ENCODE measurements around the gene XAB2. TPM values are rescaled to one million over a fixed set of nuclear protein-coding genes. Genes with fewer than 3 reads are reported as not detected.

XAB2 gene
- total and polyA plus RNA-seq, 2 donors (not counting 3 experiments of a cell fraction or from before 2014, with no cell fraction given) = 37.3 to 47.6 TPM

DNA sequence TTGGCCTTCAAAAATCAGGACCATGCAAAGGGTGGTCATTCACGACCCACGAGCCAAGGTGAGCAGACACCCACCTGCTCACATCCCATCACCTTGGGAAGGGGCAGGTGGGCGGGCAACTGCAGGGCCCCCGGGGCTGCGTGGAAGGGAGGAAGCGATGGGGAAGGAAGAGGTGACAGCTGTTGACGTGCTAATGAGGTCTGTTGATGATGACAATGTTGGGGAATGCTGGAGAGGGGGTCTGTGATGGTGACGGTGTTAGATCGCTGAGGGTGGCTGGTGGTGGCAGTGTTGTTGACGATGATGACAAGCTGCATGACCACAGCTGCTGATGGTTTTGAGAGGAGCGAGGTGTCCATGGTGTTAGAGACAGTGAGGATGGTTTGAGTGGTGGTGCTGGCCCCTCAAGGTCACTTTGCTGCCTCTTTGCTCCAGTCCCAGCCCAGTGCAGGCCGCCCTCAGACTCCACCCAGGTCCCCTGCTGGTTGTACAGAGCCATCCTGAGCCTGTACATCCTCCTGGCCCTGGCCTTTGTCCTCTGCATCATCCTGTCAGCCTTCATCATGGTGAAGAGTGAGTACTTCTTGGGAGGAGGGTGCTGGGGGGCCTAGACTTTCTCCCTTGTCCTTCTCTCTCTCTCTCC is 48.4 kb upstream of the XAB2 start:
- H3K79me2 ChIP-seq (ENCODE audit: control insufficient read depth, insufficient read depth, low read length) = peaks cover 20% of the 10 kb centered on the region
- no TSS peak for BruUV-seq (replicated peaks)
- no peaks in the 10 kb centered on the region for H3K9me1 ChIP-seq (replicated peaks; ENCODE audit: control insufficient read depth, extremely low read depth, insufficient read depth, low read length)
- FAIRE-seq (no peak), DNase-seq (ENCODE audit: low read depth, low spot score) (no peak)
- no peak overlapping the region for H3K27ac ChIP-seq (ENCODE audit: insufficient read depth, low read depth, low read length)
- H4K20me1 ChIP-seq (replicated peaks; ENCODE audit: control insufficient read depth, extremely low read depth, insufficient read depth, low read length) = no peaks in the 10 kb centered on the region
- H3K4me2 ChIP-seq (ENCODE audit: insufficient read depth, low read length) = no peak overlapping the region
- no peaks in the 10 kb centered on the region for H3K9me3 ChIP-seq (replicated peaks; ENCODE audit: control insufficient read depth, insufficient read depth, low read length)
- H2AFZ ChIP-seq (ENCODE audit: low read depth, low read length) = no peak overlapping the region
- peaks cover 2 to 3% of the 10 kb centered on the region in 2 experiments for H3K27me3 ChIP-seq (ENCODE audit: control insufficient read depth in 2 of 2, insufficient read depth in 2 of 2, low read length in 2 of 2)
- ChIA-PET CTCF (interaction anchor here (0.6 to 1.7 kb wide), 3 partner anchors 109 to 324 kb away, joined by 3 to 18 read pairs (median 3); no protein-coding TSS in a partner anchor), POLR2A (interaction anchor here (0.5 kb wide), 1 partner anchor 127 kb away, joined by 3 read pairs; no protein-coding TSS in a partner anchor)
- no peak overlapping the region for H3K9ac ChIP-seq (replicated peaks; ENCODE audit: extremely low read depth, insufficient read depth, low read length)
- intact Hi-C loops (cut with micrococcal nuclease) = no loop called here
- peaks cover 0 to 3% of the 10 kb centered on the region in 2 experiments for H3K36me3 ChIP-seq (ENCODE audit: control insufficient read depth in 2 of 2, extremely low read depth in 1 of 2, insufficient read depth in 2 of 2, low read length in 2 of 2)
- no peak overlapping the region for H3K4me3 ChIP-seq (replicated peaks in 1 of 3; ENCODE audit: insufficient read depth in 1 of 3, low read depth in 1 of 3, low read length in 3 of 3)
- H3K4me1 ChIP-seq (ENCODE audit: control insufficient read depth, extremely low read depth, insufficient read depth, low read length) = peaks cover 7% of the 10 kb centered on the region
- TF ChIP-seq POLR2A (IDR thresholded peaks at IDR 0.05; ENCODE audit: low read depth, low read length) = no peak
- TF ChIP-seq EZH2 (IDR thresholded peaks at IDR 0.05; ENCODE audit: borderline replicate concordance, low read depth, low read length, severe bottlenecking) = no peak
- TF ChIP-seq, protein P1, sequence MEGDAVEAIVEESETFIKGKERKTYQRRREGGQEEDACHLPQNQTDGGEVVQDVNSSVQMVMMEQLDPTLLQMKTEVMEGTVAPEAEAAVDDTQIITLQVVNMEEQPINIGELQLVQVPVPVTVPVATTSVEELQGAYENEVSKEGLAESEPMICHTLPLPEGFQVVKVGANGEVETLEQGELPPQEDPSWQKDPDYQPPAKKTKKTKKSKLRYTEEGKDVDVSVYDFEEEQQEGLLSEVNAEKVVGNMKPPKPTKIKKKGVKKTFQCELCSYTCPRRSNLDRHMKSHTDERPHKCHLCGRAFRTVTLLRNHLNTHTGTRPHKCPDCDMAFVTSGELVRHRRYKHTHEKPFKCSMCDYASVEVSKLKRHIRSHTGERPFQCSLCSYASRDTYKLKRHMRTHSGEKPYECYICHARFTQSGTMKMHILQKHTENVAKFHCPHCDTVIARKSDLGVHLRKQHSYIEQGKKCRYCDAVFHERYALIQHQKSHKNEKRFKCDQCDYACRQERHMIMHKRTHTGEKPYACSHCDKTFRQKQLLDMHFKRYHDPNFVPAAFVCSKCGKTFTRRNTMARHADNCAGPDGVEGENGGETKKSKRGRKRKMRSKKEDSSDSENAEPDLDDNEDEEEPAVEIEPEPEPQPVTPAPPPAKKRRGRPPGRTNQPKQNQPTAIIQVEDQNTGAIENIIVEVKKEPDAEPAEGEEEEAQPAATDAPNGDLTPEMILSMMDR (IDR thresholded peaks at IDR 0.05; ENCODE audit: extremely low read depth in 1 of 2, insufficient read depth in 1 of 2, low read depth in 1 of 2, low read length in 2 of 2) = no peak
- TF ChIP-seq POLR2AphosphoS5 (IDR thresholded peaks at IDR 0.05; ENCODE audit: insufficient read depth, low read depth, low read length) = no peak
- no peak for TF ChIP-seq MYC (IDR thresholded peaks at IDR 0.05; ENCODE audit: low read depth, low read length)
- TF ChIP-seq, protein P2, sequence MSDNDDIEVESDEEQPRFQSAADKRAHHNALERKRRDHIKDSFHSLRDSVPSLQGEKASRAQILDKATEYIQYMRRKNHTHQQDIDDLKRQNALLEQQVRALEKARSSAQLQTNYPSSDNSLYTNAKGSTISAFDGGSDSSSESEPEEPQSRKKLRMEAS (IDR thresholded peaks at IDR 0.05; ENCODE audit: insufficient read depth, insufficient read length) = no peak
- no peak for TF ChIP-seq GATA2 (IDR thresholded peaks at IDR 0.05; ENCODE audit: insufficient read depth, insufficient read length, low read depth, low read length)
- TF ChIP-seq JUN (IDR thresholded peaks at IDR 0.05; ENCODE audit: borderline replicate concordance, insufficient read depth, insufficient read length, low read depth) = no peak
- TF ChIP-seq FOS (IDR thresholded peaks at IDR 0.05; ENCODE audit: borderline replicate concordance, insufficient read depth, low read length) = no peak
- dilution Hi-C loops (cut with MboI; ENCODE audit: extremely low pct_ligation_motif_present, low sequenced_read_pairs) = no loop called here

All from endothelial cell of umbilical vein (primary cell).